Middle frontal gyrus (tissue), 1 donor: Measurements from ENCODE around the gene MARCHF3.
"Not testable (repeated sequence)": the region's sequence is repeated elsewhere in the genome, so short reads cannot be mapped to it uniquely, and the experiment has no call there.

Experiments
- DNase-seq: peaks from one replicate; pipeline ENCODE4 v3.0.0-alpha.2; 2015; ENCODE audit warnings: low spot score; ENCODE audit errors: extremely low spot score

MARCHF3 gene

GRCh38 chr5:126851501-126852011 lies 178.8 kb downstream of the MARCHF3 start:
- DNase-seq: no peak

- DNase-seq: no peak
Observed at GRCh38 chr5:126849101-126849678, 181.2 kb downstream of the MARCHF3 start.

DNA sequence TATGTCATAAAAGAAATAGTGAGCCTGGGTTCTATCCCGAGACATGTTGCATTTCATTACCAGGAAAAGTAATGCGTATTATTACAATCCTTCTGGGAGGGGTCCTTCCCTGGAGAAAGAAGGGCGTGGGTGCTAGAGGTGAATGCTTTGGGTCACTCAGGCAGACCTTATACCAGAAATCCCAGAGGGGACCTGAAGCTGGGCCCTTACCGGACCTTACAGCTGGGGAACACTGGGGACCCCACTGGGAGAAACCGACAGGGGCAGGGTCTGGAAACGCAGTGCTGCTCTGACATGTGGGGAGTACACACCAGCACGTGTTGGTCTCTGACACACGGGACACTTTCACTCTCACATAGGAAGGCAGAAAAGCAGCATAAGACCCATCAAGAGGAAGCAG lies 182.1 kb downstream of the MARCHF3 start:
- DNase-seq: no peak

- DNase-seq: no peak
Observed at GRCh38 chr5:126847826-126848251, 182.5 kb downstream of the MARCHF3 start.

GRCh38 chr5:126847456-126847820 lies 182.9 kb downstream of the MARCHF3 start:
- DNase-seq: no peak

GRCh38 chr5:126846744-126847455 lies 183.5 kb downstream of the MARCHF3 start:
- no peak for DNase-seq

- DNase-seq: no peak
Observed at GRCh38 chr5:126846344-126846743, 184.0 kb downstream of the MARCHF3 start.

DNA sequence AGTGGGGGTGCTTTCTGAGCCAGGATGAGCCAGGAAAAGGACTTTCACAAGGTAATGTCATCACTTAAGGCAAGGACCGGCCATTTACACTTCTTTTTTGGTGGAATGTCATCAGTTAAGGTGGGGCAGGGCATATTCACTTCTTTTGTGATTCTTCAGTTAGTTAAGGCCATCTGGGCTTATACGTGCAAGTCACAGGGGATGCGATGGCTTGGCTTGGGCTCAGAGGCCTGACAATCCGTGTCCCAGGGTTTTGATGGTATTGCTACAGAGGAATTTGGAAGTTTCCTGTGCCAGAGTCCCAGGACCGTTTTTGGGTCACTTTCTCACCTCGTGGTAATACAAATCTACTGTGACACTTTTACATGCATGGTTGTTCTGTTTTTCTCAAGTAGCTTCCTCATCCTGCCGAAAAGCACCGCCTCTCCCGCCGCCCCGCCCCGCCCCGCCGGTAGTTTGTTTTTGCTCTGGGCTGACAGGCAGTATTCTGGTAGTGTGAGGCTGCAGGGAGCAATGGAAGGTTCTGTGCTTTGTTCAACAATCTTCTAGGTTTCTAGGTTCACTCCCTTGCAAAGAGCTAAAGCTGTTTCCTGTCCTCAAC lies 184.8 kb downstream of the MARCHF3 start:
- DNase-seq: not testable (repeated sequence)

DNA sequence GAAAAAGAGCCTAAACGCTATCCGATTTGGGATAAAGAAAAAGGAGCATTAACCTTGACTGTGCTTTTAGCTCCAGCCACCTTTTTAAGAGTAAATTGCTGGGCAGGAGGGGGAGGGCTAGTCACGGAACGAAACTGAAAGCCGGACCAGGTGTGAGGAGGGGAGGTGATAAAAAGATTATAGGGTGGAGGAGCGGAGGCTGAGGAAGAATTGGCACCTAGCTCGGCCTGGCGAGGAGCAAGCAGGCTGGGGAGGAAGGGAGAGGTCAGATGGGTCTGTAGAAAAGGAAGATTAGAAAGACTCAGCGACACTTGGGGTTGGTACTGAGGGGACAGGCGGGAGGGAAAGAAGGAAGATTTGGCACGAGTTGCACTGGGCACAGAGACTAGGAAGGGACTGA lies 187.0 kb downstream of the MARCHF3 start:
- not testable (repeated sequence) for DNase-seq

DNA sequence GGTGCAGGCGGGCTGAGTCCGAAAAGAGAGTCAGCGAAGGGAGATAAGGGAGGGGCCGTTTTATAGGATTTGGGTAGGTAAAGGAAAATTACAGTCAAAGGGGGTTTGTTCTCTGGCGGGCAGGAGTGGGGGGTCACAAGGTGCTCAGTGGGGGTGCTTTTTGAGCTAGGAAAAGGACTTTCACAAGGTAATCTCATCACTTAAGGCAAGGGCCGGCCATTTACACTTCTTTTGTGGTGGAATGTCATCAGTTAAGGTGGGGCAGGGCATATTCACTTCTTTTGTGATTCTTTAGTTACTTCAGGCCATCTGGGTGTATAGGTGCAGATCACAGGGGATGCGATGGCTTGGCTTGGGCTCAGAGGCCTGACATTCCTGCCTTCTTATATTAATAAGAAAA lies 191.0 kb downstream of the MARCHF3 start:
- not testable (repeated sequence) for DNase-seq

GRCh38 chr5:126837906-126838539 lies 192.3 kb downstream of the MARCHF3 start:
- DNase-seq: no peak

DNA sequence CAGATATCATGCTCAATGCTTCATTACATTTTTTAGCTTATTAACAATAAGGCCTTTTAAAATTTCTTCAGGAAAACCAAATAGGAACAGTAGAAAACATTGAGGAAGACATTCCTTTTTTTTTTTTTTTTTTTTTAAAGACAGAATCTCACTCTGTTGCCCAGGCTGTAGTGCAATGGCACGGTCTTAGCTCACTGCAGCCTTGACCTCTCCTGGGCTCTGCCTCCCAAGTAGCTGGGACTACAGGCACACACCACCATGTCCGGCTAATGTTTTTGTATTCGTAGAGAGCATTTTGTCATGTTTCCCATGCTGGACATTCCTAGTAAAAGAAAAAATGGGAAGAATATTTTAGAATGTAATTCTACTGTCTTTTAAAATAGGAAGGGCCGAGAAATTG lies 193.1 kb downstream of the MARCHF3 start:
- no peak for DNase-seq

- no peak for DNase-seq
Observed at GRCh38 chr5:126836778-126837177, 193.6 kb downstream of the MARCHF3 start.

DNA sequence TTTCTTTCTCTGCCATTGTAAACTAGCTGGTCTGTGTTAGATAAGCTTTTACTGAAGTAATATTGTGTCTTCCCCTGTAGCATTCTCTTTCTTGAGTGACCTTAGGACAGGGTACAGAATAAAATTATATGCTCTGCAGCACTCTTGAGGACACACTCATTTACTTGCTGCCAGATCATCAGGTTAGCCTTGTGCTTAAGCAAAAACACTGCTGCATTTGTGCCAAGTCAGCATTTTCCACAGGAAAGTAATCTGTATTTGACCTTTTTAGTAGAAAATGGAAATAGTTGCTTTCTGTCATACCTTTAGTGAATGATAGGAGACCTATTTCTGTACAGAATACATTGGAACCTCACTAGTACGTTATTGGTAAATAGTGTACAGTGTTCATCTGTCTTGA lies 199.2 kb downstream of the MARCHF3 start:
- DNase-seq: no peak

DNA sequence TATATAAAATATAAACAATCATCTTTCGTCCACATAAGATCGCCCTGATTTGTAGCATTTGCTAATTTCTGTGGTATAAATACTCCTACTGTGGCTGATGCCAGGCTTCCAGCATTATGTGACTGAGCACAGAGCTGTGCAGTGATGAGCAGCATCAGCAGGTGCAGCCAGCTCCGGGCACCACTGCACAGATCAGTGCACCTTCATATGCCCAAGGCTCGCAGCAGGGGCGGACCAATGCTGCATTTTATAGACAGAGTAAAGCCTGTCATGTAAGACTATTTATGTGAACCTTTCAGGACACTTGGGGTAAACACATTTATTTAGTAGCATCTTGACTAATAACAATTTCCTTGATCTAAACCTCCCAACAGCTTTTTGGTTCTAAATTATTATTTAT lies 200.3 kb downstream of the MARCHF3 start:
- no peak for DNase-seq

DNA sequence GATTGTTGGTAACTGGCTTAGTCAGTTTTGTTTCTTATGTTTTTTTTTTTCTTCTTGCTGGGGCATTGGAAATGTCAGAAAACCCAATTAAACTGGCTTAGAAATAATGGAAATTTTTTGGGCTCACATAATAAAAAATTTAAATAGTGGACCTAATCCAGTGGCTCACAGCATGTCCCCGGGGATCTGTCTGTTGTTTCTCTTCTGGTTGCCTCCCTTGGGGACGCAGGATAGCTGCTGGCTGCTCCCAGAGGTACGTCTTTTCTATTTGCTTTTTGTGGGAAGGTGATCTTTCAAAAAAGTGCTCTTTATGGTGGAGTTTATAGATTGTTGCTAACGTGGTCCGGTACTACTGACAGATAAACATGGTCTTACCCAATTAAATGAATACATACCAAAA lies 201.3 kb downstream of the MARCHF3 start:
- no peak for DNase-seq

GRCh38 chr5:126826619-126827215 lies 203.6 kb downstream of the MARCHF3 start:
- no peak for DNase-seq

DNA sequence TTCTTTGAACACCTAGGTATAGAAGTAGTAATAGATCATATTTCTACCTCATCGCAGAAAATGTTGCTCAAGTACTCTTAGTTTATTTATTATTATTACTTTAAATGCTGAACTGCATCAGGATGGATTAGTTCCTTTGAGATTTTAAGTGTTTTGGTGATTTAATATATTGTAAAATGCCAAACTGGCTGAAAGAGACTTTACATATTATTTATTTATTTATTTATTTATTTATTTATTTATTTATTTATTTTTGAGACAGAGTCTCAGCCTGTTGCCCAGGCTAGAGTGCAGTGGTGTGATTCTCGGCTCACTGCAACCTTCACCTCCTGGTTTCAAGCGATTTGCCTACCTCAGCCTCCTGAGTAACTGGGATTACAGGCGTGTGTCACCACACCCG lies 211.1 kb downstream of the MARCHF3 start:
- no peak for DNase-seq

DNA sequence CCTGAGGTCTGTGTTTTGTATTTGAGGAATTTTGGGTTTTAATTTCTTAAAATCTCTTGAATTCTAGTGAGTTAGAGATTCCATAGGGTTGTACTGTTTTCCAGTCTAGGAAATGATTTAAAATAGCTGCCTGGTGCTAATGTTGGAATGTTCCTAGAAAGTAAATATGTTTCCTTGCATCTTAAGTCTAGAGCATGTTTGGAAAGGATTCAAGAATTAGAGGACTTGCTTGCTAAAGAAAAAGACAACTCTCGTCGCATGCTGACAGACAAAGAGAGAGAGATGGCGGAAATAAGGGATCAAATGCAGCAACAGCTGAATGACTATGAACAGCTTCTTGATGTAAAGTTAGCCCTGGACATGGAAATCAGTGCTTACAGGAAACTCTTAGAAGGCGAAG lies 211.6 kb downstream of the MARCHF3 start:
- DNase-seq: no peak
